ENCODE data around the gene NUTM2G. TPM values are rescaled to one million over a fixed set of nuclear protein-coding genes. Genes with fewer than 3 reads are reported as not detected.
"Not testable (repeated sequence)": the region's sequence is repeated elsewhere in the genome, so short reads cannot be mapped to it uniquely, and the experiment has no call there.

NUTM2G gene
- not detected in 2 replicates for total RNA-seq (2014; rRNA removed; shearing (Covaris generic))

GRCh38 chr9:96928543-96928942 is at the start of gene NUTM2G:
TSS of gene NUTM2G (plus strand) at chr9:96928843. CDS start at chr9:96929025, 182 bp downstream.
- DNase-seq (ENCODE audit: low spot score): not testable (repeated sequence)

- no peak for DNase-seq (ENCODE audit: low spot score)
These were observed 44.7 kb upstream of the NUTM2G start for GRCh38 chr9:96883922-96884321.

GRCh38 chr9:96884443-96884842 is 44.2 kb upstream of the NUTM2G start:
- peak; percentile 96 for DNase-seq (ENCODE audit: low spot score)

GRCh38 chr9:96885424-96885823 is 43.2 kb upstream of the NUTM2G start:
- no peak for DNase-seq (ENCODE audit: low spot score)

GRCh38 chr9:96888591-96888990 is 40.1 kb upstream of the NUTM2G start:
- no peak for DNase-seq (ENCODE audit: low spot score)

GRCh38 chr9:96892131-96892530 is 36.5 kb upstream of the NUTM2G start:
- no peak for DNase-seq (ENCODE audit: low spot score)

GRCh38 chr9:96900010-96900409 is 28.6 kb upstream of the NUTM2G start:
- not testable (repeated sequence) for DNase-seq (ENCODE audit: low spot score)

GRCh38 chr9:96904947-96905722 is 23.5 kb upstream of the NUTM2G start:
- not testable (repeated sequence) for DNase-seq (ENCODE audit: low spot score)

- not testable (repeated sequence) for DNase-seq (ENCODE audit: low spot score)
These were observed 20.2 kb upstream of the NUTM2G start for GRCh38 chr9:96908479-96908878.

- not testable (repeated sequence) for DNase-seq (ENCODE audit: low spot score)
These were observed 13.1 kb upstream of the NUTM2G start for GRCh38 chr9:96915539-96915938.

- not testable (repeated sequence) for DNase-seq (ENCODE audit: low spot score)
These were observed 12.1 kb upstream of the NUTM2G start for GRCh38 chr9:96916531-96916930.

- DNase-seq (ENCODE audit: low spot score): not testable (repeated sequence)
These were observed 10.1 kb upstream of the NUTM2G start for GRCh38 chr9:96918550-96918949.

GRCh38 chr9:96920803-96921202 is 7.8 kb upstream of the NUTM2G start:
- not testable (repeated sequence) for DNase-seq (ENCODE audit: low spot score)

GRCh38 chr9:96925587-96925986 is 3.1 kb upstream of the NUTM2G start:
- not testable (repeated sequence) for DNase-seq (ENCODE audit: low spot score)

- DNase-seq (ENCODE audit: low spot score): not testable (repeated sequence)
These were observed 3.0 kb downstream of the NUTM2G start for GRCh38 chr9:96931665-96932064.

- not testable (repeated sequence) for DNase-seq (ENCODE audit: low spot score)
These were observed 5.5 kb downstream of the NUTM2G start for GRCh38 chr9:96934097-96934496.

- not testable (repeated sequence) for DNase-seq (ENCODE audit: low spot score)
These were observed 6.1 kb downstream of the NUTM2G start for GRCh38 chr9:96934706-96935105.

- not testable (repeated sequence) for DNase-seq (ENCODE audit: low spot score)
These were observed 6.8 kb downstream of the NUTM2G start for GRCh38 chr9:96935401-96935800.

- DNase-seq (ENCODE audit: low spot score): not testable (repeated sequence)
These were observed 8.8 kb downstream of the NUTM2G start for GRCh38 chr9:96937442-96937841.

GRCh38 chr9:96938957-96939665 is 10.5 kb downstream of the NUTM2G start:
- DNase-seq (ENCODE audit: low spot score): not testable (repeated sequence)

GRCh38 chr9:96940982-96941381 is 12.3 kb downstream of the NUTM2G start:
- not testable (repeated sequence) for DNase-seq (ENCODE audit: low spot score)

GRCh38 chr9:96941628-96942027 is 13.0 kb downstream of the NUTM2G start:
- DNase-seq (ENCODE audit: low spot score): not testable (repeated sequence)

- DNase-seq (ENCODE audit: low spot score): not testable (repeated sequence)
These were observed 13.5 kb downstream of the NUTM2G start for GRCh38 chr9:96942181-96942580.

Data from A172 (cell line).